Heart right ventricle (tissue), 16 donors: ENCODE results near the gene HSPA2. TPM values are rescaled to one million over a fixed set of nuclear protein-coding genes. Genes with fewer than 3 reads are reported as not detected.
A peak's percentile ranks its signal among the peaks of the same experiment; 100 is the strongest.

Source experiments
- ATAC-seq, 8 donors: fragments of 200-7000 bp; cut with Tn5 transposase; one replicate each; pipeline ENCODE4 v1.9.1; 2020; ENCODE audit warnings: mild to moderate bottlenecking in 8 of 8, moderate library complexity in 8 of 8, moderate number of reproducible peaks in 1 of 8
- DNase-seq, 2 donors: peaks; one replicate each; pipeline ENCODE4 v3.0.0-alpha.2; 2020
- H3K27ac ChIP-seq, 10 donors: fragments of 200-600 bp; sonication (generic) in 2 of 10; one replicate each; pipeline versions ENCODE4 v1.5.0 to v1.8.0; 2020 to 2022; ENCODE audit warnings: mild to moderate bottlenecking in 3 of 10
- H3K27me3 ChIP-seq, 7 donors: fragments of 200-600 bp; one replicate each; pipeline ENCODE4 v1.8.0; 2021 to 2022; ENCODE audit warnings: mild to moderate bottlenecking in 2 of 7
- H3K36me3 ChIP-seq, 9 donors: fragments of 200-600 bp; sonication (generic) in 1 of 9; one replicate each; pipeline versions ENCODE4 v1.5.0 to v1.8.0; 2020 to 2022; ENCODE audit warnings: mild to moderate bottlenecking in 2 of 9
- H3K4me1 ChIP-seq, 9 donors: fragments of 200-600 bp; sonication (generic) in 1 of 9; one replicate each; pipeline versions ENCODE4 v1.5.0 to v1.8.0; 2020 to 2022; ENCODE audit warnings: mild to moderate bottlenecking in 4 of 9
- H3K4me3 ChIP-seq, 10 donors: fragments of 200-600 bp; sonication (generic) in 2 of 10; one replicate each; pipeline versions ENCODE4 v1.5.0 to v1.8.0; 2020 to 2022; ENCODE audit warnings: mild to moderate bottlenecking in 7 of 10, moderate library complexity in 2 of 10
- H3K9me3 ChIP-seq, 11 donors: fragments of 200-600 bp in 10 of 11; sonication (generic) in 2 of 11; one replicate each; pipeline versions ENCODE4 v1.5.0 to v1.8.0; 2013 to 2022; ENCODE audit warnings: mild to moderate bottlenecking in 2 of 11, control low read depth in 1 of 11, moderate library complexity in 1 of 11
- WGBS, 2 donors: extraction: QIAGEN DNeasy Blood & Tissue Kit; methylation state at CpG; one replicate each; pipeline ENCODE4 v1.1.7; 2013; ENCODE audit warnings: inconsistent platforms in 1 of 2; 5-methylcytosine and 5-hydroxymethylcytosine counted together
- intact Hi-C, 10 donors: fragments of 100-400 bp; cut with DNase I; formaldehyde crosslinking; loops; one replicate each; pipeline versions ENCODE4 v1.11.1 to v1.14.2; 2022
- polyA plus RNA-seq, 2 donors: library from polyadenylated mRNA; stranded (reverse); fragments of 200-250 nt; gene quantifications; one replicate each; pipeline ENCODE4 v1.2.3, GENCODE V29; 2013
- total RNA-seq, 10 donors: library from RNA; stranded (reverse); fragmentation: NEBNext Ultra II Directional in 3 of 10; extraction: Animal tissue kit (Norgen Biotek cat#: 25700) in 3 of 10; gene quantifications; one replicate each; pipeline versions ENCODE4 v1.2.1 to v1.2.4, GENCODE V29; 2021 to 2023
- TF ChIP-seq, protein P1 (sequence below), 9 donors: fragments of 200-600 bp; sonication (generic) in 2 of 9; IDR thresholded peaks; one replicate each; pipeline versions ENCODE4 v1.5.0 to v1.8.0; 2021 to 2022; ENCODE audit warnings: antibody characterized with exemption in 9 of 9, mild to moderate bottlenecking in 5 of 9, moderate library complexity in 1 of 9
- donor health status: Arrhythmogenic right ventricular cardiomyopathy.
- donor health status: ischemic (EF 13 %, LVEDD 7.1; RV severe dilation, severe dysfunction).
- donor health status: healthy with polysubstance abuse.
- donor health status: DM: no; HTN: yes; CAD: no.
- donor health status: DM: no; HTN: no; CAD: no.
- donor health status: ischemic (EF 25% LVEDD 6.9; RV normal size, moderate dysfunction).
- donor health status: ischemic (EF 25% LVEDD 5.7; RV mildly dilated, moderate dysfunction).
- donor health status: healthy.
- donor health status: DM: yes; HTN: yes; CAD: no.
- donor health status: Ischemic cardiomyopathy.
- donor health status: ischemic (EF 35%, LVEDD 5.7; RV mildly dilated, moderate dysfunction).
- donor health status: nonischemic (EF 11% LVEDD 7.7; RV severe dilation, severe dysfunction).
- donor health status: DM: yes; HTN: yes; CAD: no.
- donor health status: PGD.
- donor health status: ischemic (EF 29% LVEDD 5.4; RV normal size, mild dysfunction).
- donor health status: nonischemic (EF 23%, LVEDD 6.1; RV moderate dilation, normal function).

Gene HSPA2
- total and polyA plus RNA-seq, 12 donors: 2.6 to 77.6 (median 29.9) TPM

DNA sequence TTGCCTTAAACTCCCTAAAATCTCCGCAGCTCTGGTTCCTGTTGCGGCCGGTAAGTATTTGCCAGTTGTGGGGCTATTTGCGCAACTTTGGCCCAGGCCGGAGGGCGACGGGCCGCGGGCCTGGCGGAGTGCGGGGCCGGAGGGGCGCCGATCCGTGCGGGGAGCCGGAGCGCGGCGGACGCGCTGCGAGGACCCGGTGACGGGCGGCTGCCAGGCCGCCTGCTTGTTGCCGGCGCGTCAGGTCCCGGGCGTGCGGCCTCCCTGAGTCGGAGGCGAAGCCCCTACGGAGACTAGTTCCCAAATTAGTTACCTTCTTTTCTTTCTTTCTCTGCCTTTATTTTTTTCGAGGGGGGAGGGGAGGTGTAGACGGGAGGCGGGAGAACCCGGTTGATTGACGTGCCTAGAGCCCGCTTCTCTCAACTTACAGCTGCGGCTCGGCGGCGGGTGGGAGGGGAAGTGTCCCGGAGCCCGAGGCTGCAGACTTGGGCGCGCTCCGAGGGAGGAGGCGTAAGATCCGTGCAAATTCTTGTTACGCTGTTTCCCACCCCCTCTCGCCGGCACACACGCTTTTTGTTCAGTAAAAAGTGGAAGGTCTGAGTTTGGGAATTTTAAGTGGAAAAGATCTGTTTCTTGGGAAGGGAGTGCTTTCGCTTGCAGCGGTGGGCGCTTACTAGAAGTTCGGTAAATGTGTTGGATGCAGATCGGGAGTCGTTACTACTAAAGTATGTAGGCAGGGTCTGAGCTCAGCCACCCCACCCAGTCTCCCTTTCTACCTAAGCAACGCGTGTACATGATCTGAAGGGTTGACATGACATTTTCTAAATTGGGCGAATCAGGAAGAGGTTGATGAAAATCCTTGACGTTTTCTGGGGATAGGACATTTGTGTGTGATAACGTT, 35.4 kb upstream of the HSPA2 start:
- 0 to 1% methylated on average over 65 to 68 of the region's 68 CpGs for WGBS, 2 donors
- TF ChIP-seq, protein P1, sequence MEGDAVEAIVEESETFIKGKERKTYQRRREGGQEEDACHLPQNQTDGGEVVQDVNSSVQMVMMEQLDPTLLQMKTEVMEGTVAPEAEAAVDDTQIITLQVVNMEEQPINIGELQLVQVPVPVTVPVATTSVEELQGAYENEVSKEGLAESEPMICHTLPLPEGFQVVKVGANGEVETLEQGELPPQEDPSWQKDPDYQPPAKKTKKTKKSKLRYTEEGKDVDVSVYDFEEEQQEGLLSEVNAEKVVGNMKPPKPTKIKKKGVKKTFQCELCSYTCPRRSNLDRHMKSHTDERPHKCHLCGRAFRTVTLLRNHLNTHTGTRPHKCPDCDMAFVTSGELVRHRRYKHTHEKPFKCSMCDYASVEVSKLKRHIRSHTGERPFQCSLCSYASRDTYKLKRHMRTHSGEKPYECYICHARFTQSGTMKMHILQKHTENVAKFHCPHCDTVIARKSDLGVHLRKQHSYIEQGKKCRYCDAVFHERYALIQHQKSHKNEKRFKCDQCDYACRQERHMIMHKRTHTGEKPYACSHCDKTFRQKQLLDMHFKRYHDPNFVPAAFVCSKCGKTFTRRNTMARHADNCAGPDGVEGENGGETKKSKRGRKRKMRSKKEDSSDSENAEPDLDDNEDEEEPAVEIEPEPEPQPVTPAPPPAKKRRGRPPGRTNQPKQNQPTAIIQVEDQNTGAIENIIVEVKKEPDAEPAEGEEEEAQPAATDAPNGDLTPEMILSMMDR (IDR thresholded peaks at IDR 0.05): no peak
- Histone ChIP-seq H3K27ac (peak overlapping the region; percentile 97 to 100 (median 99)), H3K27me3 (no peaks in the 10 kb centered on the region), H3K4me1 (peaks cover 10 to 72% (median 69%) of the 10 kb centered on the region in 9 donors), H3K36me3 (no peaks in the 10 kb centered on the region), H3K4me3 (peak overlapping the region; percentile 66 to 97 (median 79)), H3K9me3 (no peaks in the 10 kb centered on the region)
- ATAC-seq (peak; percentile 45 to 76 (median 68)), DNase-seq (peak; percentile 89 to 93)
- intact Hi-C loops: loop anchor here in 1 of 10 donors (10.0 kb wide), 1 partner anchor 160 kb away; no protein-coding TSS in a partner anchor

DNA sequence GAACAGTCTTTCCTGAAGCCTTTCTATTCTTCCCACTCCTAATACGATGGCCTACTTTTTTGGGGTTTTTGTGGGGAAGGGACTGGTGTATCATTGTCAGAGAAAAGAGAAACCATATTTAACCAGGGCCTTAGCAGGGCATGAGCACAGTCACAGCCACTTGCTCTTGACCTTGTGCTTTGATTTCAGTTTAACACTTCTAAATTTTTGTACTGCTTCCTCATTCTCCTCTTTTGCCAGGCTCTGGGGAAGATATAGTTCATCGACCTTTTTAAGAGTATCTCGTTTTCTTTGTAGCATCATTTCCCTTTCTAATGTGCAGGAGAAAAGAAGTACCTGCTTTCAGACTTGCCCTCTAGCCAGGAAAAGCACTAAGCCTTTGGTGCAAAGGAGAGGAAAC, 33.8 kb upstream of the HSPA2 start:
- peak overlapping the region in 8 of 10 donors; percentile 23 to 100 (median 99) for H3K27ac ChIP-seq
- WGBS, 2 donors: 26 to 36% methylated on average over 3 of the region's 3 CpGs
- no peak for DNase-seq

DNA sequence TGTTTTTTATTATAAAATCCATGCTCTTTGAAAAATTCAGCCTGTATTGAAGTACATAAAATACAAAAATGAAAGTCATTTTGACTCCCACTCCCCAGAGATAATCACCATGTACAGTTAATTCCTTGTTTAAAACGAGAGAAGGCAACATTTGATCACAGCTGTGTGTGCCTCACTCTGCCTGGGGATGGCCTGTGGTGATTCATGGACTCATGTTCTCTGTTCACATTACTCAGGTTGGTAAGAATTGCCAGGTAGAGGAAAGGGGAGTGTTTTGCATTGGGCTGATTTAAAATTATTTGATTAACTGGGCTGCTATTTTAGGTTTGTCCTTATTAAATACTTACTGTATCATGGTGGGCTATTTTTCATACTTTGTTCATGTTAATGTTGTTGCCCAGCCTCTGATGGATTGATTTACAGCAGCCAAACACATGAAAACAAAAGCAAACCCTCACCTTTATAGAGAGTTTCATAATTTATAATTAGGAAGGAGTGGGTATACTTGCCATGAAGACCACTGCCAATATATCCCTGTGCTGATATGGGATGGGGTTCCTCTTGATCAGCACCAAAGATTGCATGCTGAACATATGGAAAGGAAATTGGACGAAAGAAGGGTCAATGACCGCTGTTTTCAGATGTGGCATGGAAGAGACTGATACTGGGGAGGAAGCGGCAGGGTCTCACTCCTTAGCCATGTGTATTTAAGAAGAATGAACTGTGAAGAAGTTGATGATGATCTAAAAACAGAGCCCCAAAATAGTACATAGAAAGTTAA, 33.0 kb upstream of the HSPA2 start:
- H3K4me1 ChIP-seq: peaks cover 9 to 72% (median 69%) of the 10 kb centered on the region in 9 donors
- 67 to 71% methylated on average over 4 of the region's 4 CpGs for WGBS, 2 donors
- peak overlapping the region in 2 of 10 donors; percentile 67 to 80 for H3K4me3 ChIP-seq
- intact Hi-C loops: loop anchor here in 1 of 10 donors (10.0 kb wide), 1 partner anchor 163 kb away; no protein-coding TSS in a partner anchor
- H3K36me3 ChIP-seq: no peaks in the 10 kb centered on the region
- ATAC-seq (no peak), DNase-seq (no peak)
- no peaks in the 10 kb centered on the region for H3K9me3 ChIP-seq
- H3K27ac ChIP-seq: peak overlapping the region in 6 of 10 donors; percentile 2 to 100 (median 98)
- TF ChIP-seq, protein P1 (IDR thresholded peaks at IDR 0.05): no peak
- H3K27me3 ChIP-seq: no peaks in the 10 kb centered on the region

More for the DNA sequence above, 33.8 kb upstream of the HSPA2 start:
- intact Hi-C loops: loop anchor here in 1 of 10 donors (10.0 kb wide), 1 partner anchor 162 kb away; no protein-coding TSS in a partner anchor
- Histone ChIP-seq H3K4me3 (peak overlapping the region in 8 of 10 donors; percentile 66 to 97 (median 79)), H3K9me3 (no peaks in the 10 kb centered on the region), H3K27me3 (no peaks in the 10 kb centered on the region), H3K36me3 (no peaks in the 10 kb centered on the region), H3K4me1 (peaks cover 8 to 72% (median 69%) of the 10 kb centered on the region in 9 donors)
- TF ChIP-seq, protein P1 (IDR thresholded peaks at IDR 0.05): no peak
- ATAC-seq: no peak
